Activated T-helper 17 cell treated with anti-CD3 and anti-CD28 coated beads, Interleukin-2, amount 50 U/mL, for 72 hours (primary cell): ENCODE measurements around the gene CDH22. TPM values are rescaled to one million over a fixed set of nuclear protein-coding genes. Genes with fewer than 3 reads are reported as not detected.

Source experiments
- ATAC-seq: fragments of 150-1000 bp; cut with Tn5 transposase; replicated peaks from 2 replicates; pipeline ENCODE4 v1.10.0; 2021; ENCODE audit warnings: mild to moderate bottlenecking, moderate library complexity
- H3K27ac Mint-ChIP-seq: one replicate; pipeline ENCODE4 v1.8.0; 2022; ENCODE audit warnings: mixed read lengths
- H3K27me3 Mint-ChIP-seq: one replicate; pipeline ENCODE4 v1.8.0; 2022; ENCODE audit warnings: mixed read lengths
- H3K36me3 Mint-ChIP-seq: one replicate; pipeline ENCODE4 v1.8.0; 2022; ENCODE audit warnings: low read depth, mild to moderate bottlenecking, mixed read lengths
- H3K4me1 Mint-ChIP-seq: one replicate; pipeline ENCODE4 v1.8.0; 2022; ENCODE audit warnings: mixed read lengths
- H3K4me3 Mint-ChIP-seq: one replicate; pipeline ENCODE4 v1.8.0; 2022; ENCODE audit warnings: mild to moderate bottlenecking, mixed read lengths
- H3K9me3 Mint-ChIP-seq: one replicate; pipeline ENCODE4 v1.8.0; 2022; ENCODE audit warnings: mixed read lengths
- total RNA-seq, 2 donors: library from RNA; stranded (reverse); gene quantifications; one replicate each; pipeline ENCODE4 v1.2.3, GENCODE V29; 2022

CDH22 gene
- total RNA-seq, 2 donors from 2014 or later: not detected

DNA sequence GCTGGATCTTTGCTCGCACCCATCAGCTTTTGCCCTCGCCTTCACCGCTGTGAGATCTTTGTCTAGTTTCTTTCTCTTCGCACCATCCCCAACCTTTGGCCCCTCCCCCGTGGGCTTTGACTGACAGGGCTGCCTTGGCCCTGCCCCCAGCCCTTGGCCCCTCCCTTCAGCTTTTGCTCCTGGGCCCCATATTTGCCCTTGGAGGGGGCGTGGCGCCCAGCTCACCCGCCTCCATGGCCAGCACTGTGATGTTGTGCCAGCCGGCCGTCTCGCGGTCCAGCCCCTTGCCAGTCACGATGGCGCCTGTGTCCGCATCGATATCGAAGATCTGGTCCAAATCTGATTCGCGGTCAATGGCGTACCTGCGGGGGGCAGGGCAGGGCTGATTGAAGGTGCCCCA lies 109.1 kb downstream of the CDH22 start:
- H3K27me3 Mint-ChIP-seq: peaks cover 9% of the 10 kb centered on the region
- peak; percentile 45 for ATAC-seq
- no peaks in the 10 kb centered on the region for H3K9me3 Mint-ChIP-seq
- H3K4me1 Mint-ChIP-seq: peaks cover 11% of the 10 kb centered on the region
- no peak overlapping the region for H3K4me3 Mint-ChIP-seq
- H3K27ac Mint-ChIP-seq: no peak overlapping the region
- no peaks in the 10 kb centered on the region for H3K36me3 Mint-ChIP-seq

DNA sequence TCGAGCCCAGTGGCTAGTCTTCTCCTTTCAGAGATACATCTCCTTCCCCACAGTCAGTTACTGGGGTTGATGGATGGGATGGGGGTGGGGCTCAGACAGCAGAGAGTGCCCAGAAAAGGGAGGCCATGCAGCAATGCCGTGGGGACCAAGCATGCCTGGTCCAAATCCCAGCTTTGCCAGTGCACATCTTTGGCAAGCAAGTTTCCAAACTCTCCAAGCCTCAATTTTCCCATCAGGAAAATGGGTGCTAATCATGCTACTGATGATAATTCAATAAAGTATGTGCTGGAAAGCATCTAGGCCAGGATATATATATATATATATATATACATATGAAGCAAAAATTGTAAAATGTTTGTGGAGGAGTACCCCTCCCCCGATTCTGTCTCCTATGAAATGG lies 111.3 kb downstream of the CDH22 start:
- H3K27ac Mint-ChIP-seq: no peak overlapping the region
- ATAC-seq: no peak
- H3K9me3 Mint-ChIP-seq: no peaks in the 10 kb centered on the region
- H3K4me1 Mint-ChIP-seq: no peaks in the 10 kb centered on the region
- no peak overlapping the region for H3K4me3 Mint-ChIP-seq
- H3K36me3 Mint-ChIP-seq: no peaks in the 10 kb centered on the region
- peaks cover 9% of the 10 kb centered on the region for H3K27me3 Mint-ChIP-seq

DNA sequence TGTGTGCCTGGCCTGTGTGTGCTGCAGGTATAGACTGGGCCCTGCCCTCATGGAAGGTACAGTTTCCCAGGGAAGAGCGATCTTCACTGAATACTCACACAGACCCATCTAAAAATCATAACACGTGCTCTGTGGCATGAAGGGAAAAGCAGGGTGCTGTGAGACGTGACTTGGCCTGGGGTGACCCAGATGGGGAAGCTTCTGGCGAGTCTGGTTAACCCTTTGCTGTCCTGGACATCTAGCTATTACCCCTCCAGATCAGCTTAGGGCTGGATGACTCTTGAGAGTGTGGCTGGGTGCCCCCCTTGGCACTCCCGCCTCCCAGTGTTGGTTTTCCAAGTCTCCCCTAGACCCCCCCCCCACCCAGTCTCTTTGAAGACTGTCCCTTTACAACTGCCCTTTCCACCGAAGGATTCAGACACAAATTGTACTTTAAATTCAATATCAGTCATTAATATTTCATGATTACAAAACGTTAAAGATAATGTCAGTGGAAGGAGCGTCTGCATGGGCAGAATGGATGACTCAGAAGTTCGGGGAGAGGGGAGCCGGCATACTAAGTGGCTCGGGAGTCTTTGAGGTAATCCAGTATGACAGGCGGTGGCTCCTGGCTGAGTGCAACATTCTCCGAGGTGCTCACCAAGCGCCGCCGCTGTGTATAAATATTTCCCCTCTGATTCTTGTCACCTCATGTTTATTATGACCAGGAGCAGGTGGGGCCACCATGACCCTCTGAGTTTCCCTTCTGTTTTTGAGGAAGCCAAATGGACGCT lies 112.8 kb downstream of the CDH22 start:
- Mint-ChIP-seq H3K9me3 (no peaks in the 10 kb centered on the region), H3K36me3 (no peaks in the 10 kb centered on the region), H3K4me3 (no peak overlapping the region), H3K27me3 (peaks cover 9% of the 10 kb centered on the region), H3K4me1 (no peaks in the 10 kb centered on the region), H3K27ac (no peak overlapping the region)
- no peak for ATAC-seq

DNA sequence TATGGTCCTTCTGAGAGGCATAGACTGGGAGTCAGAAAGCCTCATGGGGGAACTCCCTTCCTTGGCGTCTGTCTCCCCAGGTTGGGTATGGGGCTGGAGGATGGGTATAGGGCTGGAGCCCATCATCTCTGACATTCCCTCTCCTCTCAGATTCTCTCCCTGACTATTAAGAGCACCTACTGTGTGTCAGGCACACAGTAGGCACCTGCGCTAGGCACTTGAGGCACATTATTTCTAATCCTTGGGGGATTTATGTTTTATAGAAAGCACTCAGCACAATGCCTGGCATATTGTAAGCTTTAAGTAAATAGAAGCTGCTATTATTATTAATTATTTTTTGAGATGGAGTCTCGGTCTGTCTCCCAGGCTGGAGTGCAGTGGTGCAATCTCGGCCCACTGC lies 113.9 kb downstream of the CDH22 start:
- no peak for ATAC-seq
- Mint-ChIP-seq H3K36me3 (no peaks in the 10 kb centered on the region), H3K9me3 (no peaks in the 10 kb centered on the region), H3K4me3 (no peak overlapping the region), H3K27ac (no peak overlapping the region), H3K27me3 (peaks cover 9% of the 10 kb centered on the region), H3K4me1 (no peaks in the 10 kb centered on the region)

DNA sequence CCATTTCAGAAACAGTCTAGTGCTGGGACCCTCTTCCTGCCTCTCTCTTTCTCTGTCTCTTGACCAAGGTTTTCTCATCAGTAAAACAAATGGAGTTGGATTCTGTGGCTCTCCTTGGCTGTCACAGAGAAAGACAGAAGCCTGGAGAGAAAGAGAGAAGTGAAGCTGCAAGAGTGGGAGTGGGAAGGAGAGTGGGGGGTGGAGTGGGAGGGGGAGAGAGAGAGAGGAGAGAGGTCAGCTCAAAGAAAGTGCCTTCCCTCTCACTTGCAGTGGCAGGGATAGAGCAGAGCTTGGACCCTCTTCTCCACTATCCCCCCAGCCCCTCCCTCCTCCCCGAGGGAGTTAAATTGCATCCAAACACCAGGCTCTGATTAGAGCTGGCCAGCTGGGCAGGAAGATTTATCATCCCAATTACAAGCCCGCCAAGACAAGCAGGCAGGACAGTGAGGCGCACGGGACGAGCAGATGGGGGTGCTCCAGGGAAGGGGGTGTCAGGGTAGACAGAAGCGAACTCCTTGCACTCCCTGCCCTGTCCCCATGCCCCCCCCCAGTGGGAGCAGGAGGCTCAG lies 115.8 kb downstream of the CDH22 start:
- H3K4me3 Mint-ChIP-seq: no peak overlapping the region
- ATAC-seq: no peak
- no peaks in the 10 kb centered on the region for H3K4me1 Mint-ChIP-seq
- H3K9me3 Mint-ChIP-seq: no peaks in the 10 kb centered on the region
- H3K27ac Mint-ChIP-seq: no peak overlapping the region
- H3K36me3 Mint-ChIP-seq: no peaks in the 10 kb centered on the region
- peaks cover 6% of the 10 kb centered on the region for H3K27me3 Mint-ChIP-seq

DNA sequence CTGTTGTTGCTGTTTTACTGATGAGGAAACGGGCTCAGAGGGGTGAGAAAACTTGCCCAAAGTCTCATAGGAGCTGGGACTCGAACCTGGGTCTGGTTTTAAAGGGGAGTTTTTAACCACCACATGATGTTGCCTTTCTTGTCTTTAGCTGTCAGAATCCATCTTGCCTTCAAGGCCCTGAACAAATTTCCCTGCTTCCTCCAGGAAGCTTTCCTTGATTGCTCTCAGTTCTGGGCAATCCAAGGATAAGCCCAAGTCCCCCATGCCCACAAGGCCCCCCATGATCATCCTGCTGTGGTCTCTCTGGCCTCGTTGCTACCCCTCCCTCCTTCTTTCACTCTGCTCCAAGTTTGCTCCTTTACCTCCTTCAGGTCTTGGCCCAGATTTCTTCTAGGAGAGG lies 116.7 kb downstream of the CDH22 start:
- Mint-ChIP-seq H3K27me3 (peaks cover 10% of the 10 kb centered on the region), H3K36me3 (no peaks in the 10 kb centered on the region), H3K4me3 (no peak overlapping the region), H3K4me1 (no peaks in the 10 kb centered on the region), H3K9me3 (no peaks in the 10 kb centered on the region), H3K27ac (no peak overlapping the region)
- ATAC-seq: no peak

DNA sequence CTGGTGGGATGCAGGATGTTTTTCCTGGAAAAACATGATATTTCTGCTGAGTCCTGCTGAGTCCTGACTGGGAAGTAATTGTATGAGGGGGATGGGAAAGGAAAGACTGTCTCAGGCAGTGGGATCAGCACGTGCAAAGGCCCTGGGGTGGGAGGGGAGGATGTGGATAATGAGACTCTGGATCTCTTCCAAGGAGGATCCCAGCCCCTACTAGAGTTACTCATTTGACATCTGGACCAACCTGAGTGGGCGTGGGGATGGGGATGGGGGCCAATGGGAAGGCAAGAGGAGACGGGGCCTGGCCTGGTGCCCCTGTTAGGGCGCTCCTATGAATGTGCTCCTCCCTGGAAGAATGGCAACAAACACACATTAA lies 117.1 kb downstream of the CDH22 start:
- H3K36me3 Mint-ChIP-seq: no peaks in the 10 kb centered on the region
- H3K27me3 Mint-ChIP-seq: peaks cover 10% of the 10 kb centered on the region
- no peaks in the 10 kb centered on the region for H3K4me1 Mint-ChIP-seq
- no peak overlapping the region for H3K27ac Mint-ChIP-seq
- no peak overlapping the region for H3K4me3 Mint-ChIP-seq
- no peaks in the 10 kb centered on the region for H3K9me3 Mint-ChIP-seq
- no peak for ATAC-seq

DNA sequence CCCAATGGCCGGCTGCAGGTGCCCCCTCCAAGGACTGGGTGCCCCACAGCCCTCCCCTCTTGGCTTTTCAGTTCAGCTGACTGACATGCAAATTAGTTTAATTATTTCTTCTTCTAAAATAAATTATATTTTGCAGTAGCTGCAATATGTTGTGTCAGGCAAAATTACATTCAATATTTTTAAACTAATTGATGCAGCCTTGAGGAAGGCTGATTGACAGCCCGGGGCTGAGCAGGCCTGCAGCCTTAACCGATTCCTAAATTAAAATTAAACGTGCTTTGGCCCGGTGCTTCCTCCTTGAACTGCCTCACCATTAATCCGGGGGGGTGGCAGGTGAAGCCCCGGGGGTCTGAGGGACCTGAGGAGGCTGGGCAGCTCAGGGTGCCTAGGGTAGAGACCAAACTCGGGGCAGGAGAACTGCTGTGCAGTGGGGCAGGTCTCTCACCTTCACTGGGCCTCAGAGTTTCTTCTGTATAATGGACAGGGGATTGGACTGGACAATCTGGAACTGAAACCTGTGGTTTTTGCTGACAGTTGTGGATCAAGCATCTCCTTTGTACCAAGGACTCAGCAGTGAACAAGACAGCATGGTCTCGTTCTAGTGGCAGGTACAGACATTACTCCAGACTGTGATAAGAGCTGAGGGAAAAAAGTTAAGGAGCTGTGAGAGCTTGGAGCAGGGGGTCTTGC lies 117.7 kb downstream of the CDH22 start:
- H3K9me3 Mint-ChIP-seq: no peaks in the 10 kb centered on the region

DNA sequence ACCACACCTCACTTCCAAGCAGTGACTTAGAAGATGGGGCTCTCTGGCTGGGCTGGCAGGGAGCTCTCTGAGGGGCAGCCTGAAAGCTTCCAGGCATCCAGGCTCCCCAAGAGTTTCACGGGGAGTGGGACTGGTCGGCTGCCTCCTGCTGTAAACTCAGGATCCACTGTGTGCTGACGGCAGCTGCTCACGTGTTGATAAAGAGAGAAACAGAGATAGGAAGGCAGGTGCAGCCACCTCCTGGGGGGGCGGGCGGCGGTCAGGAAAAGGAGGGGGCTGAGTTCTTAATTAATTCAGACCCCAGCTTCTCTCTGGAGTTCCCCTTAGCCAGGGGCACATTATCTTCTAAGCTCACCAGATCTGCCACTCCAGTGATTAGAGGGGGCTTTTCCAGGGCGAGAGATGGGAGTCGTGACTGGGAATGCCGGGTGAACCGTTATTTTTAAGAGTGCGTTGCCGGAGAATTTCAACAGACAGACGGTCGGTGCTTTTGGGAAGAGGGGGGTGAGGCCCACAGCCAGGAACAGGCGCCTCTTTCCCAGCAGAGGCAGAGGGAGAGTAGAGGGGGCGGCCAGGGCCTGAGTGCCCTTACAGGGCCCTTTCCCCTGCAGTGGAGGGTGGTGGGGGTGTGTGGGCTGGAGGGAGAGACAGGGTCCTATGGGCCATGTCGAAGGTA lies 119.3 kb downstream of the CDH22 start:
- Mint-ChIP-seq H3K4me3 (no peak overlapping the region), H3K27me3 (peaks cover 10% of the 10 kb centered on the region), H3K9me3 (no peaks in the 10 kb centered on the region), H3K4me1 (no peaks in the 10 kb centered on the region), H3K27ac (no peak overlapping the region), H3K36me3 (no peaks in the 10 kb centered on the region)
- ATAC-seq: no peak

More for the DNA sequence above, 117.7 kb downstream of the CDH22 start:
- no peaks in the 10 kb centered on the region for H3K36me3 Mint-ChIP-seq
- peaks cover 10% of the 10 kb centered on the region for H3K27me3 Mint-ChIP-seq
- no peak overlapping the region for H3K4me3 Mint-ChIP-seq
- H3K4me1 Mint-ChIP-seq: no peaks in the 10 kb centered on the region
- no peak for ATAC-seq
- H3K27ac Mint-ChIP-seq: no peak overlapping the region

DNA sequence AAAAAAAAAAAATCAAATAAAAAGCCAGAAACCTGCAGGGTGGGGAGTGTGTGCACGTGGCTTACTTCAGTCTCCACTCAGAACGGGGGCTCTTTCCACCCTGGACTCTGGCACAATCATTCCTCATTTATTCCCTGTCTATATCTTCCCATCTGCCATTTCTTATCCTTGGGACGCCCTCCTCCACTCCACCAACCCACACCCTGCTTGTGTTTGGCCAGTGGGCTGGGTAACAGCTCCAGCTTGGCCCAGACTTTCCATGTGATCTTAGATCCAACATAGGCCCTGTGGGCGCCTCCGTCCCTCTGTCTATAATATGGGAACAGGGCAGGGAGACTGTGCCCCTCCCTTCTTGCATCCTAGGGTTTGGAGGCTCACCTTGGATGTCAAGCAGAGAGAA lies 122.1 kb downstream of the CDH22 start:
- Mint-ChIP-seq H3K27ac (no peak overlapping the region), H3K36me3 (no peaks in the 10 kb centered on the region), H3K9me3 (no peaks in the 10 kb centered on the region), H3K27me3 (peaks cover 11% of the 10 kb centered on the region), H3K4me3 (no peak overlapping the region), H3K4me1 (no peaks in the 10 kb centered on the region)
- no peak for ATAC-seq

DNA sequence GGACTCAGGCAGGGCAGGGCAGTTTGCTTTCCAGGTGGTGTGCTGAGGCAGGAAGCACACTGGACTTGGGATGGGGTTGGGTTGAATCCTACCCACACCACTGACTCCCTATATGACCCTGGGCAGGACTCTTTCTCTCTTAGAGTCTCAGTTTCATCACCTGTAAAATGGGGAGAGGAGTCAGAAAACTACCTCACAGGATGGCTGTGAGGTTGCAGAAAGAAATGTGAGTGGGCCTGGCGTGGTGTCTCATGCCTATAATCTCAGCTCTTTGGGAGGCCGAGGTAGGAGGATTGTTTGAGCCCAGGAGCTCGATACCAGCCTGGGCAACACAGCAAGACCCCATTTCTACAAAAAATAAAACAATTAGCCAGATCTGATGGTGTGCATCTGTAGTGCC lies 122.9 kb downstream of the CDH22 start:
- Mint-ChIP-seq H3K36me3 (no peaks in the 10 kb centered on the region), H3K27ac (no peak overlapping the region)
- ATAC-seq: no peak

DNA sequence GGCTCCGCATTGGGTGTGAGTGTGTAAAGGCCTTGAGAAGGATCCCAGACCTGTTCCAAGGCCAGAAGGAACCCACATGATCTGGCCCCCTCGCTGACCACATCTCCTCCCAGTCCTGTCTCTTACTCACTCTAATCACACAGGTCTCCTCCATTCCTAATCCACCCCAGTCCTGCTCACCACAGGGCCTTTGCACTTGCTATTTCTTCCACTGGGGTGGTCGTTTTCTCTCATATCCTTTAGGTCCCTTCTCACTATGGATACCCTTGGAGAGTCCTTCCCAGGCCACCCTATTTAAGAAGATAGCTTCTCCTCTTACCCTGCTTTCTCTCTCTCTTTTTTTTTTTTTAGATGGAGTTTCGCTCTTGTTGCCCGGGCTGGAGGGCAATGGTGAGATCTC lies 124.5 kb downstream of the CDH22 start:
- Mint-ChIP-seq H3K9me3 (no peaks in the 10 kb centered on the region), H3K4me1 (no peaks in the 10 kb centered on the region), H3K27me3 (peaks cover 16% of the 10 kb centered on the region), H3K36me3 (no peaks in the 10 kb centered on the region), H3K27ac (no peak overlapping the region), H3K4me3 (no peak overlapping the region)
- no peak for ATAC-seq

More for the DNA sequence above, 122.9 kb downstream of the CDH22 start:
- H3K9me3 Mint-ChIP-seq: no peaks in the 10 kb centered on the region
- H3K27me3 Mint-ChIP-seq: peaks cover 14% of the 10 kb centered on the region
- no peaks in the 10 kb centered on the region for H3K4me1 Mint-ChIP-seq
- no peak overlapping the region for H3K4me3 Mint-ChIP-seq

DNA sequence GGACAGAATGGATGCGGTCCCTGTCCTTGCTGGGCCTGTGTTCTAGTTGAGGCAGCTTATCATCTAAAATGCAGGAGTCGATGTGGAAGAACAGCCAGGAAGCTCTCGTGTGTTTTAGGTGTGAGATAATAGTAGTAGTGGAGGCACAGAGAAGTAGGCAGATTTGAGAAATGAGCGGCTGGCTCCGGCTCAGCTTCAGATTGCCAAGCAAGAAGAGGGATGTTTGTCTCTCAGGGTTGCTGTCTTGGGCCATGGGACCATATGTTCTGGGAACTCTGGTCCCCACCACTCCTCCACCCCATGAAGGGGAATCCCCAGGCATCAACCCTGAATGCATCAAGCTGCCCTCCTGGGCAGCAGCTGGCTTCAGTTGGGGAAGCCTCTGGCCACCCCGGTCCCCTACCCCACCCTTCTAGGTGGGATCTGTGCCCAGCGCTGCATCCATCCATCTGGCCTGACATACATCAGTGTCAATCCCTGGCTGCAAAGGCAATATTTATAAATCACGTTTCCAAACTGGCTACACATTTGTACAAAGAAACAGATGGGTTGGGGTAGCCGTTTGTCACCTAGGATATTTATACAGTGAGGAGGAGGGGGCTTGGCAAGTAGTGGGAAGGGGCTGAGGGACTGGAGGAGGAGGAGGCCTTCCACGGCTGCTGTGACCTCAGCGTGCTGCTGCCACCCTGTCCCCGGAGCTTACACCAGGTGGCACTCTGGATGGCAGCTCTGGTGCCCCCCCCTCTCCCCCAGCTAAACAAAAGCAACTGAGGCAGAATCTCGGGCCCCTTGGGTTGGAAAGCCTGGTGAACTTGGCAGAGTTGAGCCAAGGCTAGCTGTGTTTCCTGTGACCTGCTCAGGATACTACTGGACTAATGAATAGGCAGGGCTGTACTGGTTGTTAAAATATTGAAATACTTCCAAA lies 125.8 kb downstream of the CDH22 start:
- Mint-ChIP-seq H3K27me3 (peaks cover 23% of the 10 kb centered on the region), H3K4me1 (no peaks in the 10 kb centered on the region), H3K9me3 (no peaks in the 10 kb centered on the region), H3K27ac (no peak overlapping the region), H3K36me3 (no peaks in the 10 kb centered on the region), H3K4me3 (no peak overlapping the region)
- no peak for ATAC-seq

DNA sequence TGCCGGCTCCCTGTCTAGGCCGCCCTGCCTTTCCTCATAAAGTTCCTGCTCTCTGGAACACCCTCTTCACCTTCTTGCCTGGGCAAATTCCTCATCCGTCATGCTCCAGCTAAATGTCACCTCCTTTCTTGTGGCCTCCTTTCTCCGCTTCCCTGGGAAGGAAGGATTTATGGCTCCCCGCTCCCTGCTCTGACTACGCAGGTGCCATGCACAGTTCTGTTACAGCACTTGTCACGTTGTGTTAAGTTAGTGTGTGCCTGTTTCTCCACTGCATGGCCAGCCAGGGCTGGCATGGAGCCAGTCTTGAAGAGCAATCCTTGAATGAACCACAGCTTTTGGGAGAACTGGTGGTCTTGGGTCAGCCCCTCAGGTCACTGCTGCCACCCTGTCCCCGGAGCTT lies 128.4 kb downstream of the CDH22 start:
- Mint-ChIP-seq H3K27me3 (peaks cover 33% of the 10 kb centered on the region), H3K9me3 (no peaks in the 10 kb centered on the region), H3K36me3 (no peaks in the 10 kb centered on the region), H3K27ac (no peak overlapping the region), H3K4me1 (no peaks in the 10 kb centered on the region), H3K4me3 (no peak overlapping the region)
- ATAC-seq: no peak
